ENCODE results near the gene ZNF780B. TPM values are rescaled to one million over a fixed set of nuclear protein-coding genes. Genes with fewer than 3 reads are reported as not detected.
A peak's percentile ranks its signal among the peaks of the same experiment; 100 is the strongest.
"Not testable (repeated sequence)": the region's sequence is repeated elsewhere in the genome, so short reads cannot be mapped to it uniquely, and the experiment has no call there.

Gene ZNF780B
- total RNA-seq, 2 donors from 2014 or later, result 30.7 to 35.2 TPM

GRCh38 chr19:40078377-40078776, 22.3 kb upstream of the ZNF780B start:
- Mint-ChIP-seq H3K9me3 (peaks cover 14% of the 10 kb centered on the region), H3K27me3 (no peaks in the 10 kb centered on the region), H3K4me1 (ENCODE audit: low read depth in 2 of 2) (peaks cover 4 to 5% of the 10 kb centered on the region in 2 donors), H3K27ac (no peak overlapping the region), H3K36me3 (peaks cover 93% of the 10 kb centered on the region), H3K4me3 (no peak overlapping the region)
- ATAC-seq (no peak), DNase-seq (ENCODE audit: low spot score) (no peak)

- H3K9me3 Mint-ChIP-seq, result peaks cover 10% of the 10 kb centered on the region
- no peak overlapping the region for H3K27ac Mint-ChIP-seq
- H3K4me3 Mint-ChIP-seq, result no peak overlapping the region
- DNase-seq (ENCODE audit: low spot score), result no peak
- H3K4me1 Mint-ChIP-seq (ENCODE audit: low read depth in 2 of 2), result peaks cover 0 to 3% of the 10 kb centered on the region in 2 donors
- no peaks in the 10 kb centered on the region for H3K27me3 Mint-ChIP-seq
- no peak for ATAC-seq
- peaks cover 33% of the 10 kb centered on the region for H3K36me3 Mint-ChIP-seq
Observed at GRCh38 chr19:40070058-40070457, 14.0 kb upstream of the ZNF780B start.

DNA sequence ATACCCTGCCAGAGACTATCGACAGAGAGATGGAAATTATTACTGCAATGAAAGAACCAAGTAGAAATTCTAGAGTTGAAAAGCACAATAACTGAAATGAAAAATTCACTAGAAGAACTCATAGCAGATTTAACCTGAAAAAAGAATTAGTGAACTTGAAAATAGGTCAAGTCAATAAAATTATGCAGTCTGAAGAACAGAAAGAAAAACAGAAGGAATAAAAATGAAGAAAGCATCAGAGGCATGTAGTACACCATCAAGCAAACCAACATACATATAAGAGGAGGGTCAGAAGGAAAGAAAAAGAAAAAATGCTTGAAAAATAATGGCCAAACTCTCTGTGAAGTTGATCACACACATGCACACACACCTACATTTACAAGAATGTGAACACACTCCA, 3.6 kb upstream of the ZNF780B start:
- peaks cover 18% of the 10 kb centered on the region for H3K36me3 Mint-ChIP-seq
- H3K4me1 Mint-ChIP-seq (ENCODE audit: low read depth in 2 of 2), result peaks cover 15 to 16% of the 10 kb centered on the region in 2 donors
- H3K27ac Mint-ChIP-seq, result no peak overlapping the region
- DNase-seq (ENCODE audit: low spot score), result no peak
- peaks cover 17 to 22% of the 10 kb centered on the region in 2 donors for H3K27me3 Mint-ChIP-seq
- H3K9me3 Mint-ChIP-seq, result peaks cover 9% of the 10 kb centered on the region
- H3K4me3 Mint-ChIP-seq, result no peak overlapping the region
- no peak for ATAC-seq

GRCh38 chr19:40057166-40057565, 1.1 kb upstream of the ZNF780B start:
- peaks cover 11 to 17% of the 10 kb centered on the region in 2 donors for H3K27me3 Mint-ChIP-seq
- H3K27ac Mint-ChIP-seq, result no peak overlapping the region
- H3K36me3 Mint-ChIP-seq, result peaks cover 16% of the 10 kb centered on the region
- no peak overlapping the region for H3K4me3 Mint-ChIP-seq
- DNase-seq (ENCODE audit: low spot score), result no peak
- H3K4me1 Mint-ChIP-seq (ENCODE audit: low read depth in 2 of 2), result peaks cover 35 to 38% of the 10 kb centered on the region in 2 donors
- no peak for ATAC-seq
- H3K9me3 Mint-ChIP-seq, result peaks cover 9% of the 10 kb centered on the region

DNA sequence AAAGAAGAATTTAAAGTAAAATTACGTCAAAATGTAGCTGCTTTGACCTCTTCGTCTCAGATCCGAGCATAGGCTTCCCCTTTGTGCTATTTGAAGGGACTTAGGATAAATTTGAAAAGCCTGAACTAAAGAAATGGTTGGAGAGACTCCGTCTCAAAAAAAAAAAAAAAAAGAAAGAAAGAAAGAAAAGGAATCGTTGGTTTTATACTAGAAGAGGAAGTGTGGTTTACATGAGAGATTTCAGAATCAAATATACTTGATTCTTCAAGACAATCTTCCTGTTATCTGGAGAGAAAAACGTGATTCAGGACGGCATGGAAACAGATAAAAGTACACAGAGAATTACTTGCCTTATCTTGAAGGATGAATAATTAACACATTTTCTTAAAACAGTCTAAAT, 474 bp upstream of the ZNF780B start:
- Mint-ChIP-seq H3K36me3 (peaks cover 16% of the 10 kb centered on the region), H3K9me3 (peaks cover 9% of the 10 kb centered on the region), H3K4me3 (peak overlapping the region; percentile 87), H3K27ac (peak overlapping the region; percentile 77 to 98), H3K27me3 (peaks cover 9 to 17% of the 10 kb centered on the region in 2 donors), H3K4me1 (ENCODE audit: low read depth in 2 of 2) (peaks cover 35 to 40% of the 10 kb centered on the region in 2 donors)
- no peak for ATAC-seq
- DNase-seq (ENCODE audit: low spot score), result no peak

- H3K36me3 Mint-ChIP-seq, result peaks cover 21% of the 10 kb centered on the region
- peaks cover 39 to 44% of the 10 kb centered on the region in 2 donors for H3K4me1 Mint-ChIP-seq (ENCODE audit: low read depth in 2 of 2)
- ATAC-seq (no peak), DNase-seq (ENCODE audit: low spot score) (no peak)
- peaks cover 9 to 16% of the 10 kb centered on the region in 2 donors for H3K27me3 Mint-ChIP-seq
- peak overlapping the region; percentile 77 to 98 for H3K27ac Mint-ChIP-seq
- H3K9me3 Mint-ChIP-seq, result peaks cover 9% of the 10 kb centered on the region
- peak overlapping the region; percentile 87 for H3K4me3 Mint-ChIP-seq
Observed at GRCh38 chr19:40055049-40055448, 982 bp downstream of the ZNF780B start.

- Mint-ChIP-seq H3K27me3 (peaks cover 5 to 12% of the 10 kb centered on the region in 2 donors), H3K9me3 (peaks cover 6% of the 10 kb centered on the region), H3K27ac (peak overlapping the region in 1 of 2 donors; percentile 98), H3K36me3 (peaks cover 17% of the 10 kb centered on the region), H3K4me1 (ENCODE audit: low read depth in 2 of 2) (peaks cover 39 to 44% of the 10 kb centered on the region in 2 donors), H3K4me3 (peak overlapping the region; percentile 87)
- ATAC-seq, result no peak
- no peak for DNase-seq (ENCODE audit: low spot score)
Observed at GRCh38 chr19:40054632-40055031, 1.4 kb downstream of the ZNF780B start.

GRCh38 chr19:40053491-40053890, 2.5 kb downstream of the ZNF780B start:
- ATAC-seq (no peak), DNase-seq (ENCODE audit: low spot score) (no peak)
- Mint-ChIP-seq H3K9me3 (no peaks in the 10 kb centered on the region), H3K27me3 (peaks cover 0 to under 1% of the 10 kb centered on the region in 2 donors), H3K27ac (no peak overlapping the region), H3K4me1 (ENCODE audit: low read depth in 2 of 2) (peaks cover 39 to 44% of the 10 kb centered on the region in 2 donors), H3K4me3 (peak overlapping the region; percentile 22), H3K36me3 (peaks cover 9% of the 10 kb centered on the region)

GRCh38 chr19:40041718-40042117, 14.3 kb downstream of the ZNF780B start:
- Mint-ChIP-seq H3K36me3 (peaks cover 60% of the 10 kb centered on the region), H3K9me3 (peaks cover 25% of the 10 kb centered on the region)
- H3K27me3 Mint-ChIP-seq; ATAC-seq; H3K27ac Mint-ChIP-seq; H3K4me3 Mint-ChIP-seq; H3K4me1 Mint-ChIP-seq (ENCODE audit: low read depth in 2 of 2); DNase-seq (ENCODE audit: low spot score): not testable (repeated sequence)

GRCh38 chr19:40038047-40038446, 18.0 kb downstream of the ZNF780B start:
- peaks cover 63% of the 10 kb centered on the region for H3K36me3 Mint-ChIP-seq

GRCh38 chr19:40035996-40036395, 20.0 kb downstream of the ZNF780B start:
- H3K36me3 Mint-ChIP-seq, result peaks cover 62% of the 10 kb centered on the region
- DNase-seq (ENCODE audit: low spot score) (no peak), ATAC-seq (no peak)

More at GRCh38 chr19:40038047-40038446, 18.0 kb downstream of the ZNF780B start:
- not testable (repeated sequence) for H3K27me3 Mint-ChIP-seq; H3K4me3 Mint-ChIP-seq; DNase-seq (ENCODE audit: low spot score); H3K27ac Mint-ChIP-seq; H3K4me1 Mint-ChIP-seq (ENCODE audit: low read depth in 2 of 2); ATAC-seq
- H3K9me3 Mint-ChIP-seq, result peaks cover 27% of the 10 kb centered on the region

DNA sequence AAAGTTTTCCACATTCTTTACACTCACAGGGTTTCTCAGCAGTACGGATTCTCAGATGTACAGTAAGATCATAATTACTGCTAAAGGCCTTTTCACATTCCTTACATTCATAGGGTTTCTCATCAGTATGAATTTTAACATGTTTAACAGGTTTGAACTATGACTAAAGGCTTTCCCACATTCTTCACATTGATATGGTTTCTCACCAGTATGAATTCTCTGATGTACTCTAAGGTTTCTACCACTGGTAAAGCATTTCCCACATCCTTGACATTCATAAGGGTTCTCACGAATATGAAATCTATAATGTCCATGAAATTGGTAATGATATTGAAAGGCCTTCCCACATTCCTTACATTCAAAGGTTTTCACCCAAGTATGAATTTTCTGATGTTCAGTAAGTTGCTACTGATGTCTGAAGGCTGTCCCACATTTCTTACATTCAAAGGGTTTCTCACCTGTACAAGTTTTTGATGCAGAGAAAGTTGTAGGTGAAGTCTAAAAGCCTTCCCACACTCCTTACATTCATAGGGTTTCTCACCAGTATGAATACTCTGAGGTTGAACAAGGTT, 22.0 kb downstream of the ZNF780B start:
- peaks cover 66% of the 10 kb centered on the region for H3K36me3 Mint-ChIP-seq
- peaks cover 32% of the 10 kb centered on the region for H3K9me3 Mint-ChIP-seq

More at GRCh38 chr19:40035996-40036395, 20.0 kb downstream of the ZNF780B start:
- Mint-ChIP-seq H3K4me3 (no peak overlapping the region), H3K27me3 (no peaks in the 10 kb centered on the region), H3K4me1 (ENCODE audit: low read depth in 2 of 2) (no peaks in the 10 kb centered on the region), H3K9me3 (peaks cover 30% of the 10 kb centered on the region), H3K27ac (no peak overlapping the region)

DNA sequence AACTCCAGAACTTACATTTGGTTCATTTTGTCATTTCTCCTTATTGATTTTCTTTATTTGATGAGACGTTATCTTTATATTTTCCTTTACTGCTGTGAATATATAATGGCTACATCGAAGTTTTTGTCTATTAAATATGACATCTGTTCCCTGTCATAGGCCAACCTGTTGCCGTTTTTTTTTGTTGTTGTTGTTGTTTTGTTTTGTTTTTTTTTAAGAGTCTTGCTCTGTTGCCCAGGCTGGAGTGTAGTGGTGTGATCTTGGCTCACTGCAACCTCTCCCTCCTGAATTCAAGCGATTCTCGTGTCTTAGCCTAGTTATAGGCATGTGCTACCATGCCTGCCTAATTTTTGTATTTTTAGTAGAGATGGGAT, 29.4 kb downstream of the ZNF780B start:
- DNase-seq (ENCODE audit: low spot score) (no peak), ATAC-seq (no peak)
- peaks cover 64% of the 10 kb centered on the region for H3K36me3 Mint-ChIP-seq
- no peak overlapping the region for H3K4me3 Mint-ChIP-seq
- no peaks in the 10 kb centered on the region for H3K27me3 Mint-ChIP-seq
- H3K27ac Mint-ChIP-seq, result no peak overlapping the region
- no peaks in the 10 kb centered on the region for H3K4me1 Mint-ChIP-seq (ENCODE audit: low read depth in 2 of 2)
- peaks cover 36% of the 10 kb centered on the region for H3K9me3 Mint-ChIP-seq

More for the DNA sequence above, 22.0 kb downstream of the ZNF780B start:
- no peaks in the 10 kb centered on the region for H3K4me1 Mint-ChIP-seq (ENCODE audit: low read depth in 2 of 2)
- H3K4me3 Mint-ChIP-seq, result no peak overlapping the region
- H3K27me3 Mint-ChIP-seq, result no peaks in the 10 kb centered on the region
- H3K27ac Mint-ChIP-seq, result no peak overlapping the region
- ATAC-seq, result no peak
- no peak for DNase-seq (ENCODE audit: low spot score)

GRCh38 chr19:40025938-40026596, 30.0 kb downstream of the ZNF780B start:
- Mint-ChIP-seq H3K9me3 (peaks cover 36% of the 10 kb centered on the region), H3K27me3 (no peaks in the 10 kb centered on the region), H3K4me1 (ENCODE audit: low read depth in 2 of 2) (no peaks in the 10 kb centered on the region), H3K36me3 (peaks cover 64% of the 10 kb centered on the region), H3K4me3 (no peak overlapping the region), H3K27ac (no peak overlapping the region)
- ATAC-seq, result no peak
- no peak for DNase-seq (ENCODE audit: low spot score)

Data from natural killer cell treated with Interleukin-12 subunit alpha and Interleukin-12 subunit beta and Interleukin-15 and Interleukin-18, amount 100 ng/mL, for 72 hours (primary cell).